Umbilical cord (tissue), 2 donors: ENCODE results near the gene NTM. TPM values are rescaled to one million over a fixed set of nuclear protein-coding genes. Genes with fewer than 3 reads are reported as not detected.

Experiments used
- DNase-seq: peaks from one replicate; pipeline ENCODE4 v3.0.0-alpha.2; 2015; ENCODE audit warnings: low spot score
- total RNA-seq: library from RNA; depleted of rRNA; stranded (reverse); fragments of >200 nt; gene quantifications from one replicate; pipeline ENCODE4 v1.2.3, GENCODE V29; 2014; ENCODE audit warnings: low replicate concordance; ENCODE audit not compliant: insufficient read depth

Gene NTM
- total RNA-seq, 1 donor from 2014 or later: 8.9 TPM

- no peak for DNase-seq
These were observed 396.2 kb downstream of the NTM start for GRCh38 chr11:131766637-131767036.

DNA sequence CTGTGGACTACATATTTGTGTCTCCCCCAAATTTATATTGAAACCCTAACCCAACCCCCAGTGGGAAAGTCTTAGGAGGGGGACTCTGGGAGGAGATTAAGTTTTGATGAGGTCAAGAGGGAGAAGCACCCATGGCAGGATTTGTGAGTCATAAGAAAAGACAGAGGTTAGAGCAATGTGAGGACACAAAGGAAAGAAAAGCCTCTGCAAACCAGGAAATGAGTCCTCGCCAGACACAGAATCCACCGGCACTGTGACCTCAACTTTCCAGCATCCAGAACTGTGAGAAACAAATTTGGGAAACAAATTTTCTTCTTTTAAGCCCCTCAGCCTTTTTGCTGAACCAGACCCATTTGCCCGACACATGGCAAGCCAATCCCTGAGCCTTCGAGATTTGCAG lies 397.0 kb downstream of the NTM start:
- no peak for DNase-seq

DNA sequence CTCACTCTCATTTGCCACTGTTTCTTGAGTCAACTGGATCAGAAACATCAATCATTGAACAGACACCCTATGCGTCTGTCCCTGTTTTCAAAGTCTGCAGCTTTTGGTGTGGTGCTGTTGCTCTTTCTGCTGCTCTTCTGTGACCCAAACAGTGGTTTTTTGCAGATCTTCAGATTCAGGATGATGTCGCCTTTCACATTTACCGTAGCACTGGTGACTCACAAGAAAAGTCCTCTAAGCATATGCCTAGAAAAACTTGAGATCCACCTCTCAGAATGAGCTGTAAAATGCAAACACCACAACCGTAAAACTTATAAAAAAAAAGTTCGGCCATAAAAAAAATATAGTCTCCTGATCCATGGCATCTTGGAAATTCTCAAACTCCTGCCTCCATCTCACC lies 400.4 kb downstream of the NTM start:
- no peak for DNase-seq

- DNase-seq: no peak
These were observed 401.1 kb downstream of the NTM start for GRCh38 chr11:131771471-131771870.

GRCh38 chr11:131773626-131774025 lies 403.2 kb downstream of the NTM start:
- no peak for DNase-seq

GRCh38 chr11:131776211-131776610 lies 405.8 kb downstream of the NTM start:
- no peak for DNase-seq

- DNase-seq: no peak
These were observed 415.4 kb downstream of the NTM start for GRCh38 chr11:131785801-131786200.

GRCh38 chr11:131787119-131787518 lies 416.7 kb downstream of the NTM start:
- DNase-seq: no peak

DNA sequence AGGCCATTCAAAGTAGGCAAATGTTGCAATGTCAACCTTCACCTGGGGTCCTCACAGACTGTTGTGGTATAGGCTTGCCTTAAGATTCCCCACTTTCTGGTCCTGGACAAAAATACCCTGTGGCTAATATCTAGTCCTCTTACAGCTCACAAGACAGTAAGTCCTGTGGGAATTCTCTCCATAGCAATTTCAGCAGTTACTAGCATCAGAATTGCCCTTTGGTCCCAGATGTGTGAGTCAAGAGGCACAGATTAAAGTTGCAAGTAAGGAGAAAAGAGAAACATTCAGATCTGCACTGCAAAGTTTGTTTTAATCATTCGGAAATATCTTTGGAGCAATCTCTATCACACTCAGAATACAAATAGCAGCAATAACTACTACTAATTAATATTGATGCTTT lies 420.2 kb downstream of the NTM start:
- DNase-seq: no peak

DNA sequence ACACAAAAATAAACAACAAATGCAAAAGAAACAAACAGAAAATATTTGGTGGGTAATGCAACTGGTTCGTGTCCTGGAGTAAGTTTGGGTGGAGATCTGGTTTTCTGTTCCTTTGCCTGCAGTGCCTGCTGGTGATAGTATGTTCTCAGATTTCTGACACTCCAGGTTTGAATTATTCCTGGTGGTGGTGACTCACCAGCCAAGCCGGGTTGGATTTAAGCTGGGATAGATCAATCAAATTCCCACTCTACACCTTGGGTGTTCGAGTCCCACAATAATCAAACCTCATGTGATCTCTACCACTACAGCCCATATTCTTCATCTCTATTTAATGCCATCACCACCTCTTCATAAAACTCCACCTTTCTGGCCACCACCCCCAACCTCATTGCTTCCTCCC lies 421.8 kb downstream of the NTM start:
- no peak for DNase-seq

GRCh38 chr11:131796089-131796488 lies 425.7 kb downstream of the NTM start:
- no peak for DNase-seq

- DNase-seq: no peak
These were observed 426.1 kb downstream of the NTM start for GRCh38 chr11:131796541-131796940.

DNA sequence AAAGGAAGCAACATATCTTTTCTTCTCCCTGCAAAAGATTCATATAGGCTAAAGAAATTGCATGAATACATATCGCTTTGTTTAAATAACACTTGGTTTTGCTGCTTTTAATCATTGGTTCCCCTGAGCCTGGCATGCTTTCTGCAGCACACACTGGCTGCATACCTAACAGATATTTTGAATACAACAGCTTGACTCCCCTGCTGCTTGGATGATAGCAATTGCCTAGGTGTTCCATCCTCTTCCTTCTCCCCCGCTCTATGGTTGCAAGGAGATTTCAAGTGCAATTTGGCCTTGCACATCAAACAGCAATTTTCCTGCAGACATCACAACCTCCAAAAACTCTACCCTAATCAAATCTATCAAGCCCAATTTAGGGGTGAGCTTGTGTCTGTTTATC lies 430.0 kb downstream of the NTM start:
- no peak for DNase-seq

GRCh38 chr11:131802440-131803115 lies 432.2 kb downstream of the NTM start:
- DNase-seq: no peak

DNA sequence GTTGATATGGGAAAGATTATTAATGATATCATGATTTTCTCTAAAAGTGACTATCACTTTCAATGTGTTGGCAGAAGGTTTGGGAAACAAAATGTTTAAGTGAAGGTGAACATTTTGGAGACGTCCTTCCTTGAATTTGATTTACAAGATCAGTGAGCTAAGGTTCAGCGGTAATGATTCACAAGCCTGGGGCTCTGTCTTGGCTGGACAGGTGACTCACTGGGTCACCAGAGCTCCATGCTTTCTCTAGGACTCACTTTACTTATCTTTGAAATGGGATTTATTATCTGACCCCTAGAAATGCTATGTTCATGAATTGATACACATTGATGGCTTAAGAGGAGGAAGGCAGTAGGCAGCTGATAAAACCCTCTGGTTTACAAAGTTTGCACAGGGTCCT lies 437.5 kb downstream of the NTM start:
- DNase-seq: no peak

GRCh38 chr11:131808470-131808869 lies 438.1 kb downstream of the NTM start:
- no peak for DNase-seq

GRCh38 chr11:131809203-131809918 lies 438.9 kb downstream of the NTM start:
- no peak for DNase-seq

- DNase-seq: peak; percentile 52
These were observed 440.1 kb downstream of the NTM start for GRCh38 chr11:131810541-131810940.

DNA sequence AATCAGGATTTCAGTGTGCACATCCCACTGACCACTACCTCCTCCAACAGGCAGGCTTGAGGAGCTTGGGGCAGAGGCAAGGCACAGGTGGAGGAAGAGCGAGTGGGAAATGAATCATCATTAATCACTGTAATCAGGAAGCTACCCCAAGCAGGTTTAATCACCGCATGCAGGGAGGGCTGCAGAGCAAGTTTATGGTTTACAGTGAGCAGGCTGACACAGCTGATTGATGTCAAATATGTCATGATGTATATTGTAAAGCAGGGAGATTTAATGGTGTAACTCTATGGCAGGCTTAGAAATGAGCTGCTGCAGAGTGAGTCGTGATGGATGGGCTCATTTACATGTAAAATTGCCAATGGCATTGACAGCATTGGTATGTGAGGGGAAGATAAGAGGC lies 441.0 kb downstream of the NTM start:
- no peak for DNase-seq

- DNase-seq: no peak
These were observed 443.7 kb downstream of the NTM start for GRCh38 chr11:131814108-131814507.

GRCh38 chr11:131815590-131815989 lies 445.2 kb downstream of the NTM start:
- DNase-seq: peak; percentile 72

DNA sequence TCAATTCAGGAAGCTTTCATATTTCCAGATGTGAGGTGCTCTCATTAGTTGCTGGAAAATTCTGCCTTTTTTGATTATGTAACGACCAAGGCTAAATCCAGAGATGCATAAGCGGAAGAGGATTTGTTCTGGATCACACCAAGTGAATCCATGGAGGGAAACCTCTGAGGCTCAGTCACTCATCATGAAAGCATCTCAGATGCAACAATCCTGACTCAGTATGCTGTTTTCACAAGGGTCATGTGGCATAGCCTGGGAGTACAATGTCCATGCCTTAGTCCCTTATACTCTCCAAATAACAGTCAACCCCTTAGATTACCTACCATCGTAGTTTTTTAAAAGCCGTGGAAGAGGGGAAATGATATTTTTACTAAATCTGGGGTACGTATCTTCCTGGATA lies 445.6 kb downstream of the NTM start:
- peak; percentile 31 for DNase-seq

- no peak for DNase-seq
These were observed 447.3 kb downstream of the NTM start for GRCh38 chr11:131817687-131818188.
